HEK293 (cell line): ENCODE measurements around the gene CHAC1.

Experiments used
- CTCF ChIA-PET: fragments of 350-600 bp; formaldehyde crosslinking; extraction: SDS; loops from one replicate; lab custom pipeline; 2021; ENCODE audit warnings: antibody characterized with exemption; lab: Yijun Ruan, JAX
- POLR2A ChIA-PET: fragments of 300-600 bp; formaldehyde crosslinking; extraction: SDS; loops from one replicate; lab custom pipeline; 2020; ENCODE audit warnings: antibody characterized with exemption, inconsistent platforms; lab: Yijun Ruan, JAX
- H3K27ac ChIP-seq: fragments of 200-500 bp; sonication (Bioruptor generic); 2 replicates; pipeline ENCODE4 v1.5.1; 2014; ENCODE audit warnings: low read depth, low read length, control low read depth, inconsistent platforms; ENCODE audit errors: extremely low read depth
- H3K36me3 ChIP-seq, 2 experiments: fragments of 200-500 bp in 1 of 2; sonication (Bioruptor generic) in 1 of 2; 1 replicate in 1 of 2; 2 replicates in 1 of 2; pipeline ENCODE4 v1.5.1; 2014 to 2017; ENCODE audit warnings: inconsistent platforms in 2 of 2, low read length in 2 of 2; ENCODE audit not compliant: control insufficient read depth in 2 of 2, insufficient read depth in 1 of 2
- H3K4me1 ChIP-seq: fragments of 200-500 bp; sonication (Bioruptor generic); 2 replicates; pipeline ENCODE4 v1.5.1; 2014; ENCODE audit warnings: mild to moderate bottlenecking, low read length, inconsistent platforms; ENCODE audit not compliant: control insufficient read depth, insufficient read depth
- H3K4me3 ChIP-seq: 2 replicates; pipeline ENCODE4 v1.5.1; 2011; ENCODE audit warnings: low read depth, mild to moderate bottlenecking, control low read depth, low read length, moderate library complexity
- H3K9me3 ChIP-seq: fragments of 200-500 bp; sonication (Bioruptor generic); 2 replicates; pipeline ENCODE4 v1.5.1; 2014; ENCODE audit warnings: low read depth, low read length, inconsistent platforms; ENCODE audit not compliant: control insufficient read depth, insufficient read depth
- CTCF ChIP-seq: fragments of 450-650 bp; formaldehyde crosslinking; IDR thresholded peaks from 2 replicates; pipeline ENCODE4 v1.5.1; 2016; ENCODE audit warnings: missing biosample characterization, missing genetic modification characterization
- KLF10 ChIP-seq: fragments of 450-650 bp; IDR thresholded peaks from 2 replicates; pipeline ENCODE4 v1.5.1; 2018; ENCODE audit warnings: missing biosample characterization, mild to moderate bottlenecking, missing genetic modification characterization
- PATZ1 ChIP-seq: fragments of 450-650 bp; formaldehyde crosslinking; IDR thresholded peaks from 2 replicates; pipeline ENCODE4 v1.5.1; 2016; ENCODE audit warnings: missing biosample characterization, missing genetic modification characterization
- PRDM10 ChIP-seq: fragments of 450-650 bp; formaldehyde crosslinking; IDR thresholded peaks from 2 replicates; pipeline ENCODE4 v1.5.1; 2016; ENCODE audit warnings: missing biosample characterization, missing genetic modification characterization
- SP7 ChIP-seq: fragments of 450-650 bp; formaldehyde crosslinking; IDR thresholded peaks from 2 replicates; pipeline ENCODE4 v1.5.1; 2016; ENCODE audit warnings: missing biosample characterization, missing genetic modification characterization
- ZBTB10 ChIP-seq: fragments of 450-650 bp; formaldehyde crosslinking; IDR thresholded peaks from 2 replicates; pipeline ENCODE4 v1.5.1; 2016; ENCODE audit warnings: missing biosample characterization, missing genetic modification characterization
- ZBTB48 ChIP-seq: fragments of 450-650 bp; formaldehyde crosslinking; IDR thresholded peaks from 2 replicates; pipeline ENCODE4 v1.5.1; 2016; ENCODE audit warnings: missing biosample characterization, missing genetic modification characterization
- ZBTB7A ChIP-seq: fragments of 450-650 bp; formaldehyde crosslinking; IDR thresholded peaks from 2 replicates; pipeline ENCODE4 v1.5.1; 2016; ENCODE audit warnings: low read depth, missing biosample characterization, missing genetic modification characterization
- ZFP41 ChIP-seq: fragments of 450-650 bp; formaldehyde crosslinking; IDR thresholded peaks from 2 replicates; pipeline ENCODE4 v1.5.1; 2016; ENCODE audit warnings: missing biosample characterization, missing genetic modification characterization, borderline replicate concordance
- ZIC2 ChIP-seq: fragments of 450-650 bp; formaldehyde crosslinking; IDR thresholded peaks from 2 replicates; pipeline ENCODE4 v1.5.1; 2016; ENCODE audit warnings: missing biosample characterization, missing genetic modification characterization
- ZNF121 ChIP-seq: fragments of 450-650 bp; formaldehyde crosslinking; IDR thresholded peaks from 2 replicates; pipeline ENCODE4 v1.5.1; 2016; ENCODE audit warnings: missing biosample characterization, missing genetic modification characterization
- ZNF132 ChIP-seq: fragments of 450-650 bp; formaldehyde crosslinking; IDR thresholded peaks from 2 replicates; pipeline ENCODE4 v1.5.1; 2017; ENCODE audit warnings: missing biosample characterization, missing genetic modification characterization, borderline replicate concordance
- ZNF146 ChIP-seq: fragments of 450-650 bp; formaldehyde crosslinking; IDR thresholded peaks from 2 replicates; pipeline ENCODE4 v1.5.1; 2016; ENCODE audit warnings: missing biosample characterization, missing genetic modification characterization
- ZNF18 ChIP-seq: fragments of 450-650 bp; formaldehyde crosslinking; IDR thresholded peaks from 2 replicates; pipeline ENCODE4 v1.5.1; 2016; ENCODE audit warnings: missing biosample characterization, missing genetic modification characterization
- ZNF24 ChIP-seq: fragments of 450-650 bp; formaldehyde crosslinking; IDR thresholded peaks from 2 replicates; pipeline ENCODE4 v1.5.1; 2016; ENCODE audit warnings: missing biosample characterization, missing genetic modification characterization
- ZNF248 ChIP-seq: fragments of 450-650 bp; formaldehyde crosslinking; IDR thresholded peaks from 2 replicates; pipeline ENCODE4 v1.5.1; 2017; ENCODE audit warnings: missing biosample characterization, missing genetic modification characterization
- ZNF391 ChIP-seq: fragments of 450-650 bp; formaldehyde crosslinking; IDR thresholded peaks from 2 replicates; pipeline ENCODE4 v1.5.1; 2016; ENCODE audit warnings: low read depth, missing biosample characterization, missing genetic modification characterization, borderline replicate concordance
- ZNF473 ChIP-seq: fragments of 450-650 bp; formaldehyde crosslinking; IDR thresholded peaks from 2 replicates; pipeline ENCODE4 v1.5.1; 2017; ENCODE audit warnings: missing biosample characterization, missing genetic modification characterization
- ZNF561 ChIP-seq: fragments of 450-650 bp; IDR thresholded peaks from 2 replicates; pipeline ENCODE4 v1.5.1; 2018; ENCODE audit warnings: missing biosample characterization, missing genetic modification characterization, borderline replicate concordance
- ZNF580 ChIP-seq: fragments of 450-650 bp; formaldehyde crosslinking; IDR thresholded peaks from 2 replicates; pipeline ENCODE4 v1.5.1; 2016; ENCODE audit warnings: missing biosample characterization, missing genetic modification characterization
- ZNF791 ChIP-seq: fragments of 450-650 bp; formaldehyde crosslinking; IDR thresholded peaks from 2 replicates; pipeline ENCODE4 v1.5.1; 2016; ENCODE audit warnings: missing biosample characterization, missing genetic modification characterization
- TF ChIP-seq, protein P1 (sequence below): fragments of 450-650 bp; formaldehyde crosslinking; IDR thresholded peaks from 2 replicates; pipeline ENCODE4 v1.5.1; 2016; ENCODE audit warnings: missing biosample characterization, missing genetic modification characterization

The CHAC1 gene

GRCh38 chr15:40911141-40911540, 42.1 kb upstream of the CHAC1 start (continued):
- TF ChIP-seq ZNF18 (tag by site-specific recombination): no peak
- no peak for TF ChIP-seq ZNF146 (tag by site-specific recombination)
- no peak for TF ChIP-seq KLF10 (tag by site-specific recombination)
- no peak for TF ChIP-seq ZBTB48 (tag by site-specific recombination)
- no peak for TF ChIP-seq ZBTB7A
- TF ChIP-seq, all 188 proteins: peak for 0

DNA sequence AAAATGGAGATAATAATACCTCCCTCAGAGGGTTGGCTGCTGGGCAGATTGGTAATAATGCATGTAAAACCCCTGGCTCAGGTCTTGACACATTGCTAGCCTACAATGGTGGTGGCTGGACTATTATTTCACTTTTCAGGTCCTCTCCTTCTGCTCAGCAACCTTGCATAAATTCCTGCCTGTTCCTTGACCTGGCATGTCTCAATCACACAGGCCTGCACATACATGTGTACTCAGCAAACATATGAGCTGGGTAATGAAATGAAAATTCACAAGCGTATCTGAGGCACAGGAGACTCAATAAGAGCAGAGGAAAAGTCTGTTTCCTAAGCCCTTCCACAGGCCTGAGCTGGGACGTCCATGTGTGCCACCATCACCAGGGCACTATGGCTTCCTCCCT, 41.6 kb upstream of the CHAC1 start:
- POLR2A ChIA-PET: no interaction called here
- CTCF ChIA-PET: interaction anchor here (0.6 to 1.2 kb wide), 4 partner anchors 9 to 54 kb away, joined by 3 read pairs; partner anchors contain the start of gene DLL4
- TF ChIP-seq ZBTB7A: no peak
- TF ChIP-seq ZNF391: no peak
- TF ChIP-seq ZNF473 (tag by site-specific recombination): no peak
- TF ChIP-seq ZFP41 (tag by site-specific recombination): no peak
- TF ChIP-seq, protein P1, sequence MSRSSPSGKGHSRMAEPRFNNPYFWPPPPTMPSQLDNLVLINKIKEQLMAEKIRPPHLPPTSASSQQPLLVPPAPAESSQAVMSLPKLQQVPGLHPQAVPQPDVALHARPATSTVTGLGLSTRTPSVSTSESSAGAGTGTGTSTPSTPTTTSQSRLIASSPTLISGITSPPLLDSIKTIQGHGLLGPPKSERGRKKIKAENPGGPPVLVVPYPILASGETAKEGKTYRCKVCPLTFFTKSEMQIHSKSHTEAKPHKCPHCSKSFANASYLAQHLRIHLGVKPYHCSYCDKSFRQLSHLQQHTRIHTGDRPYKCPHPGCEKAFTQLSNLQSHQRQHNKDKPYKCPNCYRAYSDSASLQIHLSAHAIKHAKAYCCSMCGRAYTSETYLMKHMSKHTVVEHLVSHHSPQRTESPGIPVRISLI: no peak
- TF ChIP-seq ZBTB10 (tag by site-specific recombination): no peak
- no peak for TF ChIP-seq ZNF561 (tag by site-specific recombination)
- no peak for TF ChIP-seq ZNF24
- TF ChIP-seq ZNF580: no peak
- no peak for TF ChIP-seq ZNF791 (tag by site-specific recombination)
- TF ChIP-seq PATZ1: no peak
- no peak for TF ChIP-seq ZIC2
- TF ChIP-seq ZNF132 (tag by site-specific recombination): no peak
- no peak for TF ChIP-seq SP7 (tag by site-specific recombination)
- no peak for TF ChIP-seq CTCF
- no peak for TF ChIP-seq ZNF248 (tag by site-specific recombination)
- TF ChIP-seq PRDM10 (tag by site-specific recombination): no peak
- TF ChIP-seq ZNF121 (tag by site-specific recombination): no peak
- H3K27ac ChIP-seq: no peak overlapping the region
- no peaks in the 10 kb centered on the region for H3K9me3 ChIP-seq
- H3K4me1 ChIP-seq: peaks cover 2% of the 10 kb centered on the region; the same call in 1 of the 2 replicates
- H3K36me3 ChIP-seq: no peaks in the 10 kb centered on the region
- no peak overlapping the region for H3K4me3 ChIP-seq
